K562 (cell line): ENCODE data around the gene AGAP3. TPM values are rescaled to one million over a fixed set of nuclear protein-coding genes. Genes with fewer than 3 reads are reported as not detected.

Experiments
- DNMT1 ChIP-seq: fragments of 450-650 bp; IDR thresholded peaks from 2 replicates; pipeline ENCODE4 v1.6.1; 2016; ENCODE audit warnings: antibody characterized with exemption, mild to moderate bottlenecking
- EZH2 ChIP-seq: IDR thresholded peaks from 2 replicates; pipeline ENCODE4 v1.6.1; 2012; ENCODE audit warnings: low read depth, mild to moderate bottlenecking, inconsistent platforms, low read length, borderline replicate concordance
- FIP1L1 ChIP-seq: fragments of 200-400 bp; formaldehyde crosslinking; IDR thresholded peaks from 2 replicates; pipeline ENCODE4 v1.6.1; 2018; ENCODE audit warnings: mild to moderate bottlenecking, low read depth, low read length; ENCODE audit not compliant: poor library complexity, severe bottlenecking
- FOXP4 ChIP-seq: sonication (generic); formaldehyde crosslinking; IDR thresholded peaks from 2 replicates; pipeline ENCODE4 v1.8.0; 2022; ENCODE audit warnings: mild to moderate bottlenecking, missing genetic modification reagents, borderline replicate concordance
- FUS ChIP-seq: fragments of 200-400 bp; formaldehyde crosslinking; optimal IDR thresholded peaks from 2 replicates; pipeline ENCODE3; 2017; ENCODE audit warnings: low read depth, low read length
- HNRNPK ChIP-seq: fragments of 200-400 bp; formaldehyde crosslinking; IDR thresholded peaks from one replicate; pipeline ENCODE4 v1.6.1; 2018; ENCODE audit warnings: mild to moderate bottlenecking, low read depth, low read length; ENCODE audit not compliant: poor library complexity, severe bottlenecking
- MEF2A ChIP-seq: IDR thresholded peaks from 2 replicates; pipeline ENCODE4 v1.6.1; 2011; ENCODE audit warnings: low read depth, mild to moderate bottlenecking, low read length, moderate library complexity; ENCODE audit not compliant: control insufficient read depth
- MTA3 ChIP-seq: fragments of 450-650 bp; formaldehyde crosslinking; IDR thresholded peaks from 2 replicates; pipeline ENCODE4 v1.6.1; 2017; ENCODE audit warnings: mild to moderate bottlenecking, borderline replicate concordance
- NFE2L1 ChIP-seq: fragments of 450-650 bp; IDR thresholded peaks from 2 replicates; pipeline ENCODE4 v1.6.1; 2016; ENCODE audit warnings: missing genetic modification characterization, low read depth, mild to moderate bottlenecking, missing compliant biosample characterization, moderate library complexity, borderline replicate concordance
- NFIX ChIP-seq: fragments of 250-450 bp; sonication (Bioruptor Pico); IDR thresholded peaks from 2 replicates; pipeline ENCODE4 v1.4.0; 2020; ENCODE audit warnings: low read depth, mild to moderate bottlenecking, moderate library complexity
- NUFIP1 ChIP-seq: fragments of 450-650 bp; IDR thresholded peaks from 2 replicates; pipeline ENCODE4 v1.6.1; 2018; ENCODE audit not compliant: partially characterized antibody
- PCBP1 ChIP-seq: fragments of 200-400 bp; formaldehyde crosslinking; IDR thresholded peaks from 2 replicates; pipeline ENCODE4 v1.6.1; 2018; ENCODE audit warnings: mild to moderate bottlenecking, low read depth, low read length; ENCODE audit not compliant: poor library complexity, severe bottlenecking
- PML ChIP-seq: IDR thresholded peaks from 2 replicates; pipeline ENCODE4 v1.6.1; 2012; ENCODE audit warnings: low read length, inconsistent platforms
- POLR2AphosphoS2 ChIP-seq: IDR thresholded peaks from 2 replicates; pipeline ENCODE4 v1.6.1; 2012; ENCODE audit warnings: low read length, improper control_type of control experiment
- POLR2H ChIP-seq: IDR thresholded peaks from 2 replicates; pipeline ENCODE4 v1.6.1; 2016; ENCODE audit warnings: missing genetic modification characterization, low read depth, mild to moderate bottlenecking, control low read depth, missing compliant biosample characterization, moderate library complexity
- RHOXF2B ChIP-seq: fragments of 250-450 bp; sonication (Bioruptor Pico); conservative IDR thresholded peaks from 2 replicates; pipeline ENCODE4 v1.5.1; 2021
- RNF219 ChIP-seq: fragments of 250-450 bp; sonication (Bioruptor Pico); IDR thresholded peaks from 2 replicates; pipeline ENCODE4 v1.5.0; 2022; ENCODE audit warnings: mild to moderate bottlenecking
- SMC3 ChIP-seq: conservative IDR thresholded peaks from 2 replicates; pipeline ENCODE4 v1.6.1; 2011; ENCODE audit warnings: low read depth, low read length, improper control_type of control experiment; ENCODE audit not compliant: insufficient read depth
- TAF1 ChIP-seq: IDR thresholded peaks from 2 replicates; pipeline ENCODE4 v1.6.1; 2011; ENCODE audit warnings: mild to moderate bottlenecking, low read length, moderate library complexity; ENCODE audit not compliant: insufficient read depth, control insufficient read depth, severe bottlenecking; ENCODE audit errors: extremely low read depth
- TEAD2 ChIP-seq: fragments of 450-650 bp; IDR thresholded peaks from 2 replicates; pipeline ENCODE4 v1.6.1; 2016; ENCODE audit warnings: missing genetic modification characterization, control low read depth, missing compliant biosample characterization
- TRIM24 ChIP-seq, 2 experiments: fragments of 450-650 bp; IDR thresholded peaks; 2 replicates each; pipeline ENCODE4 v1.6.1; 2016
- ZC3H8 ChIP-seq: fragments of 450-650 bp; IDR thresholded peaks from 2 replicates; pipeline ENCODE4 v1.6.1; 2017
- ZNF121 ChIP-seq: sonication (generic); formaldehyde crosslinking; conservative IDR thresholded peaks from 2 replicates; pipeline ENCODE4 v1.8.0; 2022; ENCODE audit warnings: missing genetic modification reagents
- ZNF830 ChIP-seq: fragments of 250-450 bp; sonication (Bioruptor Pico); IDR thresholded peaks from 2 replicates; pipeline ENCODE4 v1.5.0; 2021; ENCODE audit warnings: mild to moderate bottlenecking
- polyA plus RNA-seq, 8 experiments: library from polyadenylated mRNA; depleted of rRNA in 4 of 8; stranded (reverse) in 5 of 8; unstranded in 3 of 8; fragments of >200 nt; fragmentation: Nextera tagmentation in 2 of 8; fragmentation: Illumina TruSeq in 1 of 8; extraction: Ambion mirVana in 2 of 8; extraction: Trizol in 1 of 8; gene quantifications; 2 replicates each; pipeline versions ENCODE4 v1.2.1 to v1.2.3, GENCODE V29; 2011 to 2014; ENCODE audit warnings: inconsistent platforms in 1 of 8, missing spikeins in 1 of 8
- total RNA-seq, 7 experiments: library from RNA; depleted of rRNA in 6 of 7; stranded (reverse); fragments of >200 nt in 6 of 7; fragmentation: Illumina TruSeq in 2 of 7; extraction: Trizol in 2 of 7; gene quantifications; 2 replicates each; pipeline versions ENCODE4 v1.2.1 to v1.2.3, GENCODE V29; 2011 to 2021; ENCODE audit warnings: low replicate concordance in 1 of 7

Gene AGAP3
- total and polyA plus RNA-seq, 9 of the 15 experiments (the other 6 are each of a cell fraction or from before 2014, with no cell fraction given), result 3.4 to 208 (median 62.2) TPM

GRCh38 chr7:151085691-151086620 lies at the start of gene AGAP3 (continued):
- TF ChIP-seq EZH2 (no peak), FIP1L1 (peak; percentile 70), RHOXF2B (no peak), DNMT1 (no peak), FUS (no peak), MEF2A (no peak), NUFIP1 (no peak), HNRNPK (no peak), ZC3H8 (no peak), PML (peak; percentile 76), POLR2H (no peak), ZNF121 (no peak), NFE2L1 (tag) (no peak), ZNF830 (no peak), NFIX (no peak), POLR2AphosphoS2 (peak; percentile 66; the same call in 1 of the 2 replicates), PCBP1 (peak; percentile 41), TRIM24 (IDR thresholded peaks at IDR 0.05) (peak in 1 of 2 experiments; percentile 48; a peak in 1 of 4 replicates), SMC3 (no peak), MTA3 (peak; percentile 91), TAF1 (peak; percentile 72), TEAD2 (tag) (no peak), FOXP4 (no peak), RNF219 (CRISPR knock-in tag) (0 out of 2 replicates have a peak, but pooled peaks have one; percentile 53)
